ENCODE data around the gene GJB2.

GJB2 gene

GRCh38 chr13:20192836-20193161, at the start of gene GJB2:
GJB2 (minus strand) TSS chr13:20192938; CDS start chr13:20189581, 3,357 bp downstream.
- no peak for ATAC-seq (ENCODE audit: low read depth)
- peak within 1 kb of the TSS; percentile 62 for H3K27ac Mint-ChIP-seq

GRCh38 chr13:20241593-20241992, 48.9 kb upstream of the GJB2 start:
- Mint-ChIP-seq H3K27ac (no peak overlapping the region), H3K36me3 (no peaks in the 10 kb centered on the region), H3K9me3 (no peaks in the 10 kb centered on the region), H3K4me3 (no peak overlapping the region), H3K27me3 (peaks cover 16% of the 10 kb centered on the region), H3K4me1 (no peaks in the 10 kb centered on the region)
- ATAC-seq (ENCODE audit: low read depth) (no peak), DNase-seq (ENCODE audit: low spot score in 2 of 2) (no peak)

More at GRCh38 chr13:20192836-20193161, at the start of gene GJB2:
- DNase-seq (ENCODE audit: low spot score in 2 of 2), result peak in 1 of 2 donors; percentile 17
- peak within 1 kb of the TSS; percentile 74 for H3K4me3 Mint-ChIP-seq
- H3K4me1 Mint-ChIP-seq, result peaks cover 20% of the 10 kb centered on the region
- peaks cover 17% of the 10 kb centered on the region for H3K27me3 Mint-ChIP-seq
- no peaks in the 10 kb centered on the region for H3K36me3 Mint-ChIP-seq
- no peaks in the 10 kb centered on the region for H3K9me3 Mint-ChIP-seq

GRCh38 chr13:20239748-20240147, 47.0 kb upstream of the GJB2 start:
- Mint-ChIP-seq H3K4me3 (no peak overlapping the region), H3K36me3 (no peaks in the 10 kb centered on the region), H3K4me1 (no peaks in the 10 kb centered on the region), H3K9me3 (no peaks in the 10 kb centered on the region), H3K27ac (no peak overlapping the region), H3K27me3 (peaks cover 22% of the 10 kb centered on the region)
- DNase-seq (ENCODE audit: low spot score in 2 of 2), result no peak
- ATAC-seq (ENCODE audit: low read depth), result no peak

GRCh38 chr13:20232556-20233277, 40.0 kb upstream of the GJB2 start:
- H3K36me3 Mint-ChIP-seq, result no peaks in the 10 kb centered on the region
- H3K27ac Mint-ChIP-seq, result no peak overlapping the region
- no peaks in the 10 kb centered on the region for H3K4me1 Mint-ChIP-seq
- H3K4me3 Mint-ChIP-seq, result no peak overlapping the region
- no peak for DNase-seq (ENCODE audit: low spot score in 2 of 2)
- peaks cover 20% of the 10 kb centered on the region for H3K27me3 Mint-ChIP-seq
- H3K9me3 Mint-ChIP-seq, result no peaks in the 10 kb centered on the region
- no peak for ATAC-seq (ENCODE audit: low read depth)

GRCh38 chr13:20231839-20232555, 39.3 kb upstream of the GJB2 start, which contains the start of gene GJB6:
GJB6 (minus strand) TSS chr13:20232319; CDS start chr13:20223480, 8,839 bp downstream.
- Mint-ChIP-seq H3K36me3 (no peaks in the 10 kb centered on the region), H3K27me3 (peaks cover 16% of the 10 kb centered on the region), H3K4me3 (peak within 1 kb of the TSS; percentile 32), H3K9me3 (no peaks in the 10 kb centered on the region), H3K4me1 (no peaks in the 10 kb centered on the region), H3K27ac (no peak within 1 kb of the TSS)
- DNase-seq (ENCODE audit: low spot score in 2 of 2) (no peak), ATAC-seq (ENCODE audit: low read depth) (no peak)

- H3K9me3 Mint-ChIP-seq, result no peaks in the 10 kb centered on the region
- no peaks in the 10 kb centered on the region for H3K36me3 Mint-ChIP-seq
- no peaks in the 10 kb centered on the region for H3K4me1 Mint-ChIP-seq
- ATAC-seq (ENCODE audit: low read depth), result no peak
- peaks cover 15% of the 10 kb centered on the region for H3K27me3 Mint-ChIP-seq
- no peak for DNase-seq (ENCODE audit: low spot score in 2 of 2)
- no peak overlapping the region for H3K27ac Mint-ChIP-seq
- peak overlapping the region; percentile 32 for H3K4me3 Mint-ChIP-seq
Observed at GRCh38 chr13:20230913-20231838, 38.4 kb upstream of the GJB2 start.

- DNase-seq (ENCODE audit: low spot score in 2 of 2) (no peak), ATAC-seq (ENCODE audit: low read depth) (no peak)
- Mint-ChIP-seq H3K4me1 (no peaks in the 10 kb centered on the region), H3K4me3 (no peak overlapping the region), H3K27me3 (peaks cover 6% of the 10 kb centered on the region), H3K27ac (no peak overlapping the region), H3K9me3 (no peaks in the 10 kb centered on the region), H3K36me3 (no peaks in the 10 kb centered on the region)
Observed at GRCh38 chr13:20227730-20228129, 35.0 kb upstream of the GJB2 start.

- Mint-ChIP-seq H3K36me3 (no peaks in the 10 kb centered on the region), H3K4me3 (no peak overlapping the region), H3K27ac (no peak overlapping the region), H3K9me3 (no peaks in the 10 kb centered on the region), H3K27me3 (peaks cover 7% of the 10 kb centered on the region), H3K4me1 (no peaks in the 10 kb centered on the region)
- no peak for ATAC-seq (ENCODE audit: low read depth)
- no peak for DNase-seq (ENCODE audit: low spot score in 2 of 2)
Observed at GRCh38 chr13:20227288-20227687, 34.5 kb upstream of the GJB2 start.

- peaks cover 5% of the 10 kb centered on the region for H3K27me3 Mint-ChIP-seq
- ATAC-seq (ENCODE audit: low read depth) (no peak), DNase-seq (ENCODE audit: low spot score in 2 of 2) (no peak)
- no peak overlapping the region for H3K27ac Mint-ChIP-seq
- H3K9me3 Mint-ChIP-seq, result no peaks in the 10 kb centered on the region
- H3K4me3 Mint-ChIP-seq, result no peak overlapping the region
- no peaks in the 10 kb centered on the region for H3K36me3 Mint-ChIP-seq
- H3K4me1 Mint-ChIP-seq, result peaks cover 3% of the 10 kb centered on the region
Observed at GRCh38 chr13:20222553-20222952, 29.8 kb upstream of the GJB2 start.

GRCh38 chr13:20221772-20222171, 29.0 kb upstream of the GJB2 start:
- peaks cover 2% of the 10 kb centered on the region for H3K9me3 Mint-ChIP-seq

GRCh38 chr13:20219577-20219976, 26.8 kb upstream of the GJB2 start:
- peaks cover 4% of the 10 kb centered on the region for H3K27me3 Mint-ChIP-seq
- no peaks in the 10 kb centered on the region for H3K36me3 Mint-ChIP-seq
- no peak overlapping the region for H3K4me3 Mint-ChIP-seq
- ATAC-seq (ENCODE audit: low read depth) (no peak), DNase-seq (ENCODE audit: low spot score in 2 of 2) (no peak)
- H3K27ac Mint-ChIP-seq, result no peak overlapping the region
- peaks cover 3% of the 10 kb centered on the region for H3K4me1 Mint-ChIP-seq
- peaks cover 2% of the 10 kb centered on the region for H3K9me3 Mint-ChIP-seq

More at GRCh38 chr13:20221772-20222171, 29.0 kb upstream of the GJB2 start:
- DNase-seq (ENCODE audit: low spot score in 2 of 2) (no peak), ATAC-seq (ENCODE audit: low read depth) (no peak)
- H3K4me3 Mint-ChIP-seq, result no peak overlapping the region
- no peaks in the 10 kb centered on the region for H3K36me3 Mint-ChIP-seq
- no peak overlapping the region for H3K27ac Mint-ChIP-seq
- peaks cover 3% of the 10 kb centered on the region for H3K4me1 Mint-ChIP-seq
- H3K27me3 Mint-ChIP-seq, result peaks cover 5% of the 10 kb centered on the region

- H3K27ac Mint-ChIP-seq, result no peak overlapping the region
- no peak overlapping the region for H3K4me3 Mint-ChIP-seq
- ATAC-seq (ENCODE audit: low read depth) (no peak), DNase-seq (ENCODE audit: low spot score in 2 of 2) (no peak)
- peaks cover 1% of the 10 kb centered on the region for H3K27me3 Mint-ChIP-seq
- H3K4me1 Mint-ChIP-seq, result peaks cover 3% of the 10 kb centered on the region
- H3K36me3 Mint-ChIP-seq, result no peaks in the 10 kb centered on the region
- peaks cover 6% of the 10 kb centered on the region for H3K9me3 Mint-ChIP-seq
Observed at GRCh38 chr13:20217168-20217567, 24.4 kb upstream of the GJB2 start.

- no peak overlapping the region for H3K27ac Mint-ChIP-seq
- no peak for DNase-seq (ENCODE audit: low spot score in 2 of 2)
- H3K36me3 Mint-ChIP-seq, result no peaks in the 10 kb centered on the region
- peaks cover 4% of the 10 kb centered on the region for H3K9me3 Mint-ChIP-seq
- ATAC-seq (ENCODE audit: low read depth), result no peak
- H3K4me3 Mint-ChIP-seq, result no peak overlapping the region
- H3K27me3 Mint-ChIP-seq, result peaks cover 12% of the 10 kb centered on the region
- no peaks in the 10 kb centered on the region for H3K4me1 Mint-ChIP-seq
Observed at GRCh38 chr13:20209948-20210347, 17.2 kb upstream of the GJB2 start.
